Epithelial cell of alveolus of lung (primary cell): ENCODE measurements around the gene PRDM7. TPM values are rescaled to one million over a fixed set of nuclear protein-coding genes. Genes with fewer than 3 reads are reported as not detected.

Source experiments
- total RNA-seq: library from RNA; depleted of rRNA; stranded (reverse); fragments of >200 nt; gene quantifications from 2 replicates; pipeline ENCODE4 v1.2.1, GENCODE V29; 2015

PRDM7 gene
- total RNA-seq = 0.16 TPM in 1 of 2 replicates, not detected in the other

DNA sequence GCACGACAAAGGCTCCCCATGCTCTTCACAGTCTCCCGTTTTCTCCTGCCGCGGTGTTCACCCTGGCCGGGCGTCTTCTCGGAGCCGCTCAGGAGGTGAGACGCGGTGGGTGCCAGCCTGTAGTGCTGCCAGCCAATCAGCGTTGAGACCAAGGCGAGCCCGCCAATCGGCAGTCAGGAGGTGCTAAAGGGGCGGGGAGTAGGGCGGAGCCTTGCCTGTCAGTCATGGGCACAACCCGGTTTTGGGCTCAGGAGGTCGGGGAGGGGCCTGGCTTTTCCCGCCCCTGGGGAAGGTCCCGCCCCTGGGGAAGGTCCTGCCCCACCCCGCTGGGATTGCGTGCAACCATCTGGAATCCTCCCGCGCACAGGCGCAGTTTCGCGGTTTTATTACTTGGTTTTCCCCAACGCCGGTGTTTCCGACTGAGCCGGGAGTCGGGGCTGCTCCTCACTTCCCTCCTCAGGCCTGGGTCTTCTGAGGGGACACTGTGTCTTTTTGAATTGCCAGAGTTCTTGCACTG lies at the start of gene PRDM7:
Gene PRDM7, minus strand, starts transcription at position 92 of the 517 bp plus-strand sequence. CDS start 1,421 bp downstream, outside the sequence.

DNA sequence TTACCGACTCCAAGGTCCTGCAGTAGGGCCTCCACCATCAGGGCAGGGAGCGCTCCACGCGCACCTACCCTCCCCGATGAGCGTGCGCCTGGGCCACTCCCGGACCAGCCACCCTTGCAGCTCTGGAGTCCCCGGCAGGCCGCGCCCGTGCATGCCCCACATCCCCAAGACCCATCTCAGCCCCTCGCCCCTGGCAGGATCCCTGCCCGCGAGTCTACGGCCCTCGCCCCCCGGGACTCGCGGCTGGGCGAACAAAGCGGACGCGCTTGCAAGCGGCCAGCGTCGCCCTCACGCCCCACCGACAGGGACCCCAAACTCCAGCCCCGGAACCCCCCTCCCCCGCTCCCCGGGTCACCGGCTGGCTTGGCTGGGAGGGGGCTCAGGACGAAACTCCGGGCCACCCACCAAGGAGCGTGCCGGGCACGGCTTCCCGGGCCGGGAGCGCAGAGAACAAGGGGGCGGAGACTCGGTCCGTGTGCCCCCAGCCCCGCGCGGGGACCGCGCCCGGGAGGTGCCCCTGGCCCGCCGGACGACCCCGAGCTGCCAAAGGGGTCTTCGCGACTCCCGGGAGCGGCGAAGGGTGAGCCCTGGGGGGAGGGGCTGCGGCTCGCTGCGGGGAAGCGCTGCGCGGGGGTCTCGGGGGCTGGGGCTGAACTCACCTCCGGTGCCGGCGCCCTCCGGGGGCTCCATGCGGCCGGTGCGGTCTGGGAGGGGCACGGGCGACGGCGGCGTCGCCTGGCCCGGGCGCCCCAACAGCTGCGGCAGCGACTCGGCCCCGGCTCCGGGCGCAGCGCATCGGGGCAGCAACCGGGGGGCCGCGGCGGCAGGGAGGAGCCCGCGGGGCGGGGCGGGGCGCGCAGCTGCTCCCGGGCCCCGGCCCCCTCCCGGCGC lies 58.2 kb downstream of the PRDM7 start, which contains the start of gene DBNDD1:
Gene DBNDD1, minus strand, starts transcription at position 805 of the 891 bp plus-strand sequence. Its CDS starts 115 bp downstream, at position 690.

Other genes with a start within 250 kb of the PRDM7 start
- 0.78 and 1.3 TPM in 2 replicates for gene SPIRE2, start 248.9 kb downstream of the PRDM7 start, total RNA-seq
- gene TCF25, start 203.7 kb downstream of the PRDM7 start, total RNA-seq = 146 and 211 TPM in 2 replicates
- 4.9 and 6.6 TPM in 2 replicates for gene MC1R, start 158.5 kb downstream of the PRDM7 start, total RNA-seq
- 83.7 and 231 TPM in 2 replicates for gene TUBB3, start 154.0 kb downstream of the PRDM7 start, total RNA-seq
- 104 and 110 TPM in 2 replicates for gene DEF8, start 128.6 kb downstream of the PRDM7 start, total RNA-seq
- gene DBNDD1, start 57.9 kb downstream of the PRDM7 start, total RNA-seq = 0.72 and 8.0 TPM in 2 replicates